Karpas-422 (cell line): ENCODE results near the gene IGF2. TPM values are rescaled to one million over a fixed set of nuclear protein-coding genes. Genes with fewer than 3 reads are reported as not detected.

Source experiments
- DNase-seq: peaks from one replicate; pipeline ENCODE4 v3.0.0-alpha.2; 2015
- H2AFZ ChIP-seq: fragments of 200-600 bp; sonication (generic); 2 replicates; pipeline ENCODE4 v1.6.1; 2014; ENCODE audit warnings: antibody characterized with exemption, low read length, mixed read lengths
- H3K27ac ChIP-seq: fragments of 200-600 bp; sonication (generic); 2 replicates; pipeline ENCODE4 v1.5.1; 2014; ENCODE audit warnings: mild to moderate bottlenecking, low read length, moderate library complexity
- H3K27me3 ChIP-seq: fragments of 200-600 bp; sonication (generic); 2 replicates; pipeline ENCODE4 v1.6.1; 2014; ENCODE audit warnings: low read length, mixed read lengths
- H3K36me3 ChIP-seq: fragments of 200-600 bp; sonication (generic); 2 replicates; pipeline ENCODE4 v1.6.1; 2014; ENCODE audit warnings: low read length, mixed read lengths; ENCODE audit not compliant: insufficient read depth
- H3K4me1 ChIP-seq: fragments of 200-600 bp; sonication (generic); 2 replicates; pipeline ENCODE4 v1.6.1; 2014; ENCODE audit warnings: mild to moderate bottlenecking, low read length, mixed read lengths
- H3K4me2 ChIP-seq: fragments of 200-600 bp; sonication (generic); 2 replicates; pipeline ENCODE4 v1.6.1; 2014; ENCODE audit warnings: low read length, low read depth, mild to moderate bottlenecking; ENCODE audit not compliant: poor library complexity, severe bottlenecking
- H3K4me3 ChIP-seq: fragments of 200-600 bp; sonication (generic); 2 replicates; pipeline ENCODE4 v1.5.1; 2014; ENCODE audit warnings: mild to moderate bottlenecking, antibody characterized with exemption, low read length, mixed read lengths
- H3K79me2 ChIP-seq: fragments of 200-600 bp; sonication (generic); 2 replicates; pipeline ENCODE4 v1.6.1; 2014; ENCODE audit warnings: mild to moderate bottlenecking, low read length, mixed read lengths
- H3K9ac ChIP-seq: fragments of 200-600 bp; sonication (generic); 2 replicates; pipeline ENCODE4 v1.6.0; 2014; ENCODE audit warnings: low read length
- H3K9me2 ChIP-seq: fragments of 200-600 bp; sonication (generic), shearing (Covaris generic); replicated peaks from 2 replicates; pipeline ENCODE4 v1.6.0; 2014; ENCODE audit warnings: mild to moderate bottlenecking, low read length, moderate library complexity; ENCODE audit not compliant: insufficient read depth
- H3K9me3 ChIP-seq: fragments of 300-700, 200-600 bp; sonication (generic); 2 replicates; pipeline ENCODE4 v1.6.1; 2014; ENCODE audit warnings: low read length, mixed read lengths
- H4K20me1 ChIP-seq: fragments of 200-600 bp; sonication (generic); 2 replicates; pipeline ENCODE4 v1.6.1; 2014; ENCODE audit warnings: mild to moderate bottlenecking, antibody characterized with exemption, low read length, low read depth; ENCODE audit not compliant: insufficient read depth
- total RNA-seq: library from RNA; depleted of rRNA; stranded (reverse); fragments of >200 nt; shearing (Covaris generic); gene quantifications from 2 replicates; pipeline ENCODE4 v1.2.3, GENCODE V29; 2014; ENCODE audit warnings: low replicate concordance

The IGF2 gene
- total RNA-seq, 1 experiment from 2014 or later, result not detected

GRCh38 chr11:2106583-2107209 is 32.5 kb downstream of the IGF2 start:
- Histone ChIP-seq H3K27ac (no peak overlapping the region), H3K27me3 (no peaks in the 10 kb centered on the region), H3K4me3 (no peak overlapping the region)

DNA sequence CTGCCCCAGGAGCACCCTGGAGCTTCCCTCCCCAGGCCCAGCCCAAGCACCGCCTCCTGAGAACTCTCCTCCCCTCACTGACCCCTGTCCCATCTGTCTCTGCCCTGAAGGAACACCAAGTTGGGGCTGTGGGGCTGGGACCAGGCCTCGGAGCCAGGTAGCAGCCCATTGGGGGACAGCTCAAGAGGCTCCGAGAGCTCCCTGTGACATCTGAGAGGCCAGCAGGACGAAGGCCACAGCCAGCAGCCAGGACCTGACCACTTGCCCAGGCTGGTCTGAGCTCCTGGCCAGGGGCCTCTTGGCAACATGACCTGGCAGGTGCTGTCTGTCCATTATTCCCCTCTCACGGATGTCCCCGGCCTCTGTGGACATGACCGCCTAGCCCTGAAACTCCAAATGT is 33.7 kb downstream of the IGF2 start:
- Histone ChIP-seq H3K79me2 (no peaks in the 10 kb centered on the region), H3K9ac (no peak overlapping the region), H3K4me3 (no peak overlapping the region), H3K4me1 (no peaks in the 10 kb centered on the region), H3K27me3 (no peaks in the 10 kb centered on the region), H2AFZ (no peak overlapping the region), H3K36me3 (no peaks in the 10 kb centered on the region), H3K9me3 (no peaks in the 10 kb centered on the region), H3K27ac (no peak overlapping the region), H3K9me2 (no peaks in the 10 kb centered on the region), H4K20me1 (no peaks in the 10 kb centered on the region; the same call in 1 of the 2 replicates), H3K4me2 (no peak overlapping the region)
- no peak for DNase-seq

More at GRCh38 chr11:2106583-2107209, 32.5 kb downstream of the IGF2 start:
- no peak overlapping the region for H3K9ac ChIP-seq
- H3K9me3 ChIP-seq, result no peaks in the 10 kb centered on the region
- H3K9me2 ChIP-seq, result no peaks in the 10 kb centered on the region
- H2AFZ ChIP-seq, result no peak overlapping the region
- H3K79me2 ChIP-seq, result no peaks in the 10 kb centered on the region
- H3K4me1 ChIP-seq, result no peaks in the 10 kb centered on the region
- DNase-seq, result no peak
- no peaks in the 10 kb centered on the region for H3K36me3 ChIP-seq
- no peak overlapping the region for H3K4me2 ChIP-seq
- no peaks in the 10 kb centered on the region; the same call in 1 of the 2 replicates for H4K20me1 ChIP-seq

GRCh38 chr11:2104524-2105440 is 34.4 kb downstream of the IGF2 start:
- Histone ChIP-seq H3K4me3 (no peak overlapping the region), H3K9me3 (no peaks in the 10 kb centered on the region), H3K27ac (no peak overlapping the region), H3K9ac (no peak overlapping the region), H3K4me2 (no peak overlapping the region), H3K4me1 (no peaks in the 10 kb centered on the region), H3K9me2 (no peaks in the 10 kb centered on the region), H3K36me3 (no peaks in the 10 kb centered on the region), H4K20me1 (no peaks in the 10 kb centered on the region; the same call in 1 of the 2 replicates), H3K27me3 (no peaks in the 10 kb centered on the region), H3K79me2 (no peaks in the 10 kb centered on the region), H2AFZ (no peak overlapping the region)
- DNase-seq, result no peak

DNA sequence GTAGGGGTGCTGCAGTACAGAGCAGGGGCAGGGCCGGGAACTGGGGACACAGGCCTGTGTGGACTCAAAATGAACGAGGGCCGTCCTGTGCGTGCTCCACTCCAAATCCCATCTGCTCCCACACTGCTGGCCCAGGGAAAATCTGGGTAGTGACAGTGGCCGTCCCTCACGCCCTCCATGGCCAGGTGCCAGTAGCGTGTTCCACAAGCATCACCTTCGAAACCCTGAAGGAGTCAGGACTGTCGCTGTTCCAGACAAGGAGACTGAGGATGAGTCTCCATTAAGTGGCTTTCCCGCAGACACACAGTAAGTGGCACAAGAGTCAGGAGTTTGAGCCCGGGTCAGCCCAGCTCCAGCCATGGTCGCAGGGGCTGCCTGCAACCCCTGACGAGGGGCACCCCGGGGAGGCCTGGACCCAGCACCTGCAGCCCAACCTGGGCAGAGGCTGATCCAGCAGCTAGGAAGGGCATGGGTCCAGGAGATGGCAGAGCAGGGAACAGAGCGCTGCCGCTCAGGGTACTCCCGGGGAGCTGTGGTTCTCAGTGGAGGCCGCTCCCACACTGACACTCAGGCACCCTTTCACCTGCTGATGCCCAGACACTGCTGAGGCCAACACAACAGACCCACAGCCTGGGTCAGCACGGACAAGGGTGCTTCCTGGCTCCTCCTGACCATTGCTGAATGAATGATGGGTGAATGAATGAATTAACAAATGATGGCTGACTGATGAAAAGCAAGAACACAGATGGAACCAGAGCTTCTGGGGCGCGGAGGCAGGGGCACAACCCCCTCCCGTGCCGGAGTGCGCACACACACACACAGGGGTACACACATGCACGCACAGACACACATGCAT is 35.3 kb downstream of the IGF2 start:
- Histone ChIP-seq H3K9ac (no peak overlapping the region), H3K79me2 (no peaks in the 10 kb centered on the region), H3K27me3 (no peaks in the 10 kb centered on the region), H3K4me3 (no peak overlapping the region), H4K20me1 (no peaks in the 10 kb centered on the region; the same call in 1 of the 2 replicates), H3K9me3 (no peaks in the 10 kb centered on the region), H3K9me2 (no peaks in the 10 kb centered on the region), H3K4me1 (no peaks in the 10 kb centered on the region), H3K36me3 (no peaks in the 10 kb centered on the region), H3K27ac (no peak overlapping the region), H3K4me2 (no peak overlapping the region), H2AFZ (no peak overlapping the region)
- DNase-seq, result no peak

- no peak overlapping the region for H3K9ac ChIP-seq
- H3K27me3 ChIP-seq, result no peaks in the 10 kb centered on the region
- no peaks in the 10 kb centered on the region for H3K9me3 ChIP-seq
- no peak overlapping the region for H3K4me3 ChIP-seq
- no peak overlapping the region for H3K27ac ChIP-seq
- no peak overlapping the region for H2AFZ ChIP-seq
- DNase-seq, result no peak
- no peak overlapping the region for H3K4me2 ChIP-seq
- no peaks in the 10 kb centered on the region; the same call in 1 of the 2 replicates for H4K20me1 ChIP-seq
- H3K79me2 ChIP-seq, result no peaks in the 10 kb centered on the region
- H3K36me3 ChIP-seq, result no peaks in the 10 kb centered on the region
- H3K4me1 ChIP-seq, result no peaks in the 10 kb centered on the region
- H3K9me2 ChIP-seq, result no peaks in the 10 kb centered on the region
Observed at GRCh38 chr11:2102883-2103213, 36.3 kb downstream of the IGF2 start.

- Histone ChIP-seq H2AFZ (no peak overlapping the region), H3K27ac (no peak overlapping the region), H3K27me3 (no peaks in the 10 kb centered on the region), H3K9me3 (no peaks in the 10 kb centered on the region), H3K36me3 (no peaks in the 10 kb centered on the region), H3K4me2 (no peak overlapping the region), H3K9ac (no peak overlapping the region), H3K9me2 (no peaks in the 10 kb centered on the region), H3K4me1 (no peaks in the 10 kb centered on the region), H3K79me2 (no peaks in the 10 kb centered on the region), H3K4me3 (no peak overlapping the region), H4K20me1 (no peaks in the 10 kb centered on the region; the same call in 1 of the 2 replicates)
- no peak for DNase-seq
Observed at GRCh38 chr11:2102132-2102882, 36.9 kb downstream of the IGF2 start.

DNA sequence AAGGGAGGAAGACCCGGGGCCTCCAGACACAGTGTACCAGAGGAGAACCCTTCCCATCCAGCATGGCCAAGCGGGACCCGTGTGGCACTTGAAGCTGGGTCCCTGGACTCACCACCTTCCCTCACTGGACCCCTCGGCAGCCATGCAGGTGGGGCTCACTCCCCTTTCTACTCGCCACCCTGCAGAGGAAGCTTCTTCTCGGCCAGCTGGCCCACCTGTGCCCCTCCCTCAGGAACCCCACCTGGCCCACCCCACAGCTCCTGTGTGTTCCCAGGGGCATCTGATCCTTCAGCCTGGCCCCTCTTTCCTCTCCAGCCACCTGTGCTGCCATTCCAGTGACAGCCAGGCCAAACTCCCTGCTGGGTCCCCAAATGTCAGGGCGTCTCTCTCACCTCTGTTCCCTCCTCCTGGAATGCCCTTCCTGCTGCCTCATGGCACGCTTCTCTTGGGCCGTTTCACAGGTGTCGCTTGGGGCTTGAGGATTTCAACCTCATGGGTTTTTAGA is 38.0 kb downstream of the IGF2 start:
- no peak overlapping the region for H3K27ac ChIP-seq
- H3K27me3 ChIP-seq, result no peaks in the 10 kb centered on the region
- H3K4me1 ChIP-seq, result no peaks in the 10 kb centered on the region
- DNase-seq, result no peak
- H3K9ac ChIP-seq, result no peak overlapping the region
- no peaks in the 10 kb centered on the region for H3K36me3 ChIP-seq
- no peak overlapping the region for H3K4me2 ChIP-seq
- no peaks in the 10 kb centered on the region for H3K79me2 ChIP-seq
- H2AFZ ChIP-seq, result no peak overlapping the region
- no peak overlapping the region for H3K4me3 ChIP-seq
- no peaks in the 10 kb centered on the region for H3K9me2 ChIP-seq
- no peaks in the 10 kb centered on the region; the same call in 1 of the 2 replicates for H4K20me1 ChIP-seq
- H3K9me3 ChIP-seq, result no peaks in the 10 kb centered on the region
